HS-5 (cell line): ENCODE measurements around the gene CACNA1G.

Experiments used
- DNase-seq: peaks from one replicate; pipeline ENCODE4 v3.0.0-alpha.2; 2012; ENCODE audit warnings: low read depth

CACNA1G gene

GRCh38 chr17:50533720-50534148 is 26.8 kb upstream of the CACNA1G start:
- DNase-seq = no peak

- DNase-seq = no peak
Observed at GRCh38 chr17:50534222-50534978, 26.1 kb upstream of the CACNA1G start.

GRCh38 chr17:50534979-50535326 is 25.6 kb upstream of the CACNA1G start:
- no peak for DNase-seq

- no peak for DNase-seq
Observed at GRCh38 chr17:50535407-50535806, 25.1 kb upstream of the CACNA1G start.

- no peak for DNase-seq
Observed at GRCh38 chr17:50536683-50537646, 23.6 kb upstream of the CACNA1G start.

- no peak for DNase-seq
Observed at GRCh38 chr17:50537721-50538548, 22.6 kb upstream of the CACNA1G start.

GRCh38 chr17:50538549-50539410 is 21.7 kb upstream of the CACNA1G start:
- DNase-seq = no peak

- no peak for DNase-seq
Observed at GRCh38 chr17:50539762-50540559, 20.6 kb upstream of the CACNA1G start.

GRCh38 chr17:50540560-50541401 is 19.7 kb upstream of the CACNA1G start:
- no peak for DNase-seq

- DNase-seq = no peak
Observed at GRCh38 chr17:50541402-50541715, 19.2 kb upstream of the CACNA1G start.

- no peak for DNase-seq
Observed at GRCh38 chr17:50541716-50542688, 18.5 kb upstream of the CACNA1G start.

- DNase-seq = no peak
Observed at GRCh38 chr17:50542795-50543774, 17.4 kb upstream of the CACNA1G start.

- DNase-seq = no peak
Observed at GRCh38 chr17:50544516-50544915, 16.0 kb upstream of the CACNA1G start.

GRCh38 chr17:50545311-50545710 is 15.2 kb upstream of the CACNA1G start:
- DNase-seq = no peak

GRCh38 chr17:50546701-50547034 is 13.8 kb upstream of the CACNA1G start:
- no peak for DNase-seq

GRCh38 chr17:50547035-50547735 is 13.3 kb upstream of the CACNA1G start, which contains the start of gene SPATA20:
SPATA20 (plus strand) TSS chr17:50547174; CDS start chr17:50547209, 35 bp downstream.
- DNase-seq = peak; percentile 58

GRCh38 chr17:50547736-50548083 is 12.8 kb upstream of the CACNA1G start:
- DNase-seq = no peak
